ENCODE measurements around the gene C2orf69. TPM values are rescaled to one million over a fixed set of nuclear protein-coding genes. Genes with fewer than 3 reads are reported as not detected.
A peak's percentile ranks its signal among the peaks of the same experiment; 100 is the strongest.

C2orf69 gene, protein sequence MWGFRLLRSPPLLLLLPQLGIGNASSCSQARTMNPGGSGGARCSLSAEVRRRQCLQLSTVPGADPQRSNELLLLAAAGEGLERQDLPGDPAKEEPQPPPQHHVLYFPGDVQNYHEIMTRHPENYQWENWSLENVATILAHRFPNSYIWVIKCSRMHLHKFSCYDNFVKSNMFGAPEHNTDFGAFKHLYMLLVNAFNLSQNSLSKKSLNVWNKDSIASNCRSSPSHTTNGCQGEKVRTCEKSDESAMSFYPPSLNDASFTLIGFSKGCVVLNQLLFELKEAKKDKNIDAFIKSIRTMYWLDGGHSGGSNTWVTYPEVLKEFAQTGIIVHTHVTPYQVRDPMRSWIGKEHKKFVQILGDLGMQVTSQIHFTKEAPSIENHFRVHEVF
- total RNA-seq (12.8 and 12.9 TPM in 2 replicates), polyA plus RNA-seq (3.7 and 9.1 TPM in 2 replicates), polyA minus RNA-seq (7.8 and 15.6 TPM in 2 replicates)
- total RNA-seq (2013): 9.5 TPM

DNA sequence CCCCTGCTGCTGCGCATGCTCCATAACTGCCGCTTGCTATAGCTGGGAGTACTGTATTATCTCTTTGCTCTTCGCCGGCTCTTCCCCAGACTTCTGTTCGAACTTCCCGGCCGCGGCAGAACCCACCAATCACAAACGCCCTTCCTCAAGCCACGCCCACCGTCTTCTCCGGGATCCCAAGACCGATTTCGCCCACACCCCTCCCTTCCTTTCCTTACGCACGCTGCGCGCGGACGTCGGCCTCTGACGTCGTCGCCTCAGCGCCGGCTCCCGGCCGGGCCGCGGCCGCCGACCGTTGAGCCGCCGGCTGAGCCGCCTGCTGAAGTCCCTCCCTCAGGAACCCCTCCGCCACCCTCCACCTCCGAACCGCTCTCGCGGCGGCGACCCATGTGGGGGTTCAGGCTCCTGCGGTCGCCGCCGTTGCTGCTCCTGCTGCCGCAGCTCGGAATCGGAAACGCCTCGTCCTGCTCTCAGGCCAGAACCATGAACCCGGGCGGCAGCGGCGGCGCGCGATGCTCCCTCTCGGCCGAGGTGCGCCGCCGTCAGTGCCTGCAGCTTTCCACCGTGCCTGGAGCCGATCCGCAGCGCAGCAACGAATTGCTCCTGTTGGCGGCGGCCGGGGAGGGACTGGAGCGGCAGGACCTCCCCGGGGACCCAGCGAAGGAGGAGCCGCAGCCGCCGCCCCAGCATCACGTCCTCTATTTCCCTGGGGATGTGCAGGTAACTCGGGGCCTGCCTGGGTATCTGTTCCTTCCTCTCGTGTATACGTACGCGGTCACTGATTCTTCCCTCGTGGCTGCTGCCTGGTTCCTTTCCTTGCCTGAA is at the start of gene C2orf69:
TSS of gene C2orf69 (plus strand) at position 242 of the 825 bp plus-strand sequence. CDS start at position 388, 146 bp downstream.
- H3K9me3 ChIP-seq (ENCODE audit: control extremely low read depth in 1 of 3, control insufficient read depth in 2 of 3, insufficient read depth in 1 of 3, low read length in 2 of 3): no peaks in the 10 kb centered on the region
- peak within 1 kb of the TSS; percentile 95 for H3K9ac ChIP-seq (ENCODE audit: low read length)
- DNase-seq: peak; percentile 96
- ChIA-PET POLR2A (no interaction called here), CTCF (no interaction called here)
- peak within 1 kb of the TSS; percentile 90 for H2AFZ ChIP-seq (ENCODE audit: insufficient read depth, low read depth, low read length, poor library complexity, severe bottlenecking)
- H3K4me2 ChIP-seq (replicated peaks; ENCODE audit: low read depth, low read length, poor library complexity, severe bottlenecking): peak within 1 kb of the TSS; percentile 84
- H3K36me3 ChIP-seq (replicated peaks in 1 of 2; ENCODE audit: control extremely low read depth in 1 of 2, control insufficient read depth in 1 of 2, extremely low read depth in 1 of 2, insufficient read depth in 2 of 2, low read length in 1 of 2): no peaks in the 10 kb centered on the region
- H3K27ac Mint-ChIP-seq: peak within 1 kb of the TSS; percentile 87
- H3K4me3 Mint-ChIP-seq: peak within 1 kb of the TSS; percentile 89
- H3K9me3 Mint-ChIP-seq (ENCODE audit: insufficient read depth): no peaks in the 10 kb centered on the region
- WGBS (ENCODE audit: insufficient coverage): under 1% methylated on average over 85 of the region's 85 CpGs
- peak within 1 kb of the TSS; percentile 97 to 98 for H3K27ac ChIP-seq (ENCODE audit: low read length in 2 of 2)
- no peaks in the 10 kb centered on the region for H3K27me3 ChIP-seq (replicated peaks in 1 of 4; ENCODE audit: control extremely low read depth in 1 of 4, control insufficient read depth in 3 of 4, insufficient read depth in 4 of 4, low read length in 3 of 4)
- intact Hi-C loops (cut with micrococcal nuclease): loop anchor here (1.0 to 5.0 kb wide), 7 partner anchors 44 to 1866 kb away; partner anchors contain the start of genes CASP10, FTCDNL1, KCTD18 and MAIP1
- peaks cover 43% of the 10 kb centered on the region for H3K4me1 Mint-ChIP-seq
- peak within 1 kb of the TSS; percentile 71 to 98 (median 87) for H3K4me3 ChIP-seq (ENCODE audit: control extremely low read depth in 1 of 5, extremely low read depth in 1 of 5, insufficient read depth in 1 of 5, low read depth in 2 of 5, low read length in 4 of 5)
- no peaks in the 10 kb centered on the region for H3K27me3 Mint-ChIP-seq
- TF ChIP-seq, protein P1, sequence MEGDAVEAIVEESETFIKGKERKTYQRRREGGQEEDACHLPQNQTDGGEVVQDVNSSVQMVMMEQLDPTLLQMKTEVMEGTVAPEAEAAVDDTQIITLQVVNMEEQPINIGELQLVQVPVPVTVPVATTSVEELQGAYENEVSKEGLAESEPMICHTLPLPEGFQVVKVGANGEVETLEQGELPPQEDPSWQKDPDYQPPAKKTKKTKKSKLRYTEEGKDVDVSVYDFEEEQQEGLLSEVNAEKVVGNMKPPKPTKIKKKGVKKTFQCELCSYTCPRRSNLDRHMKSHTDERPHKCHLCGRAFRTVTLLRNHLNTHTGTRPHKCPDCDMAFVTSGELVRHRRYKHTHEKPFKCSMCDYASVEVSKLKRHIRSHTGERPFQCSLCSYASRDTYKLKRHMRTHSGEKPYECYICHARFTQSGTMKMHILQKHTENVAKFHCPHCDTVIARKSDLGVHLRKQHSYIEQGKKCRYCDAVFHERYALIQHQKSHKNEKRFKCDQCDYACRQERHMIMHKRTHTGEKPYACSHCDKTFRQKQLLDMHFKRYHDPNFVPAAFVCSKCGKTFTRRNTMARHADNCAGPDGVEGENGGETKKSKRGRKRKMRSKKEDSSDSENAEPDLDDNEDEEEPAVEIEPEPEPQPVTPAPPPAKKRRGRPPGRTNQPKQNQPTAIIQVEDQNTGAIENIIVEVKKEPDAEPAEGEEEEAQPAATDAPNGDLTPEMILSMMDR (IDR thresholded peaks at IDR 0.05): no peak
- no peak for TF ChIP-seq EZH2 (IDR thresholded peaks at IDR 0.05; ENCODE audit: borderline replicate concordance, insufficient read depth, low read depth, low read length, poor library complexity, severe bottlenecking)
- H4K20me1 ChIP-seq (ENCODE audit: control insufficient read depth, insufficient read depth, low read length, poor library complexity, severe bottlenecking): no peaks in the 10 kb centered on the region
- peak; percentile 86 for ATAC-seq (ENCODE audit: low read depth)
- peaks cover 12 to 26% of the 10 kb centered on the region in 2 donors for H3K4me1 ChIP-seq (ENCODE audit: control insufficient read depth in 2 of 2, insufficient read depth in 2 of 2, low read length in 2 of 2)
- peaks cover 40% of the 10 kb centered on the region for H3K79me2 ChIP-seq (ENCODE audit: control insufficient read depth, insufficient read depth, low read length)

Data from B cell (primary cell).